Measurements from ENCODE around the gene FAM50A.
"Not testable (repeated sequence)": the region's sequence is repeated elsewhere in the genome, so short reads cannot be mapped to it uniquely, and the experiment has no call there.

FAM50A gene, protein sequence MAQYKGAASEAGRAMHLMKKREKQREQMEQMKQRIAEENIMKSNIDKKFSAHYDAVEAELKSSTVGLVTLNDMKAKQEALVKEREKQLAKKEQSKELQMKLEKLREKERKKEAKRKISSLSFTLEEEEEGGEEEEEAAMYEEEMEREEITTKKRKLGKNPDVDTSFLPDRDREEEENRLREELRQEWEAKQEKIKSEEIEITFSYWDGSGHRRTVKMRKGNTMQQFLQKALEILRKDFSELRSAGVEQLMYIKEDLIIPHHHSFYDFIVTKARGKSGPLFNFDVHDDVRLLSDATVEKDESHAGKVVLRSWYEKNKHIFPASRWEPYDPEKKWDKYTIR

DNA sequence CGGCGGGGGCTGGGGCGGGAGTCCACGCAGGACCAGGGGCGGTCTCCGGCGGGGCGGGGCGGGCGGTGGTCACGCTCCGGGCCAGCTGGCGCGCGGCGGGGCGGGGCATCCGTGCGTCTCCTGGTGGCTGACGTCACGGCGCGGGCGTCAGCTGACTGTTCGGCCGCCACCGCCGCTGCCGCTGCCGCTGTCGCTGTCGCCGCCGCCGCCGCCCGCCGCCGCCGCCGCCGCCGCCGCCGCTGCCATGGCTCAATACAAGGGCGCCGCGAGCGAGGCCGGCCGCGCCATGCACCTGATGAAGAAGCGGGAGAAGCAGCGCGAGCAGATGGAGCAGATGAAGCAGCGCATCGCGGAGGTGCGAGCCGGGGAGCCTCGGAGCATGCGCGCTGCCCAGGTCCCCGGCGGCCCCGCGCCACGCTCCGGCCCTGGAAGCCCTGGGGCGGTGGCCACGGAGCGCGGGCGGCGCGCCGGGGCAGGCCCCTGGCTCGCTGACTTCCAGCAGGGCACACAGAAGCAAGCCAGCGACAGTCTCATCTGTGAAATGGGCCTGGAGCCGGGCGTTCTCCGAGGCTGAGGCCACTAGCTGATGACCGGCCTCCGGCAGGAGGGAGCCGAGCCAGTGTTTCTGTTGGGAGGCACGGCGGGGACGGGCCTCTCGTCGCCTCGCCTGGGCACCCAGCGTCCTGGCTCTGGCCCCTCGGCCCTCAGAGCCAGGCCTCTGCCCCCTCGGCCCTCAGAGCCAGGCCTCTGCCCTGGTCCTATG, at the start of gene FAM50A:
FAM50A (plus strand) TSS at position 150 of the 763 bp plus-strand sequence; CDS start at position 245, 95 bp downstream.
- peak; percentile 57 for DNase-seq

DNA sequence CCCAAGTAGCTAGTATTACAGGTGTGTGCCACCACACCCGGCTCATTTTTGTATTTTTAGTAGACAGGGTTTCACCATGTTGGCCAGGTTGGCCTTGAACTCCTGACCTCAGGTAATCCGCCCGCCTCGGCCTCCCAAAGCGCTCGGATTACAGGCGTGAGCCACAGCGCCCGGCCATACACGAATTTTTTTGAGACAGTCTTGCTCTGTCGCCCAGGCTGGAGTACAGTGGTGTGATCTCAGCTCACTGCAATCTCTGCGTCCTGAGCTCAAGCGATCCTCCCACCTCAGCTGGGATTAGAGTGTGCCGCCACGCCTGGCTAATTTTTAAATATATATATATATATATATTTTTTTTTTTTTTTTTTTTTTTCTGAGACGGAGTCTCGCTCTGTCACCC, 47.6 kb upstream of the FAM50A start:
- DNase-seq, result not testable (repeated sequence)

DNA sequence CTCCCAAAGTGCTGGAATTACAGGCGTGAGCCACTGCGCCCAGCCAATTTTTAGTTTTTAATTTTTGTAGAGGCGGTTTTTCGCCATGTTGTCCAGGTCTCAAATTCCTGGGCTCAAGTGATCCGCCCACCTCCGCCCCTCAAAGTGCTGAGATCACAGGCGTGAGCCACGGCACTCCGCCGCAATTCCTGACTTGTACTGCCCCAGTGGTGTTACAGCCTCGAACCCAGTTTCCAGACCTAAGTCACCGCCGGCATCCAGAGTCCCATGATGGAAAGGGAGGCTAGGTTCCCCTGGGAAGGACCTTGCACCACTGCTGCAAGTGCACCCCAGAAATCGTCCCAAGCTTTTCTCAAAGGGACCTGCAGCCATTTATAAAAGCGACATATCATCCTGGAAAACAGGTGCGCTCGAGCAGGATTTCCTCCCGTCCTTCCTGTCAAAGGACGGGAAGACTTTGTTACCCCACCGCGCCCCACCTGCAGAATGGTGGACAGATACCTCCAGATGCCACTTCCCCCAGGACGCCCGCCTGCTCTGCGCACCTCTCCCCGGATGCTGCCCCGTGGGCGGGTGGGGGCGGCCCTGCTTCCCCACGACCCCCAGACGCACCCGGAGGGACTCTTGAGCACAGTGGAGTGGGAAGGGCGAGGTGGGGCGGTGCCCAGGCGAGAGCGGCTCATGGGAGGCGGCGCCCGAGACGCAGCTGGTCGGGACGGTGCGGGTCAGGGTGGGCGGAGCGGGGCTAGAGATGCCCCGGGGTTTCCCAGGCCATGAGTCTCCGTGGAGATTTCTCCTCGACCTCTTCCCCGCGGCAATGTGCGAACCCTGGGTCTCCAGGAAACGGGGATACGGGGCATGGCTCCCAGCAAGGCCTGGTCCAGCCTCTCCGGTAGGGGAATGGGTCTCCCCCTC, 46.7 kb upstream of the FAM50A start:
- peak; percentile 54 for DNase-seq

DNA sequence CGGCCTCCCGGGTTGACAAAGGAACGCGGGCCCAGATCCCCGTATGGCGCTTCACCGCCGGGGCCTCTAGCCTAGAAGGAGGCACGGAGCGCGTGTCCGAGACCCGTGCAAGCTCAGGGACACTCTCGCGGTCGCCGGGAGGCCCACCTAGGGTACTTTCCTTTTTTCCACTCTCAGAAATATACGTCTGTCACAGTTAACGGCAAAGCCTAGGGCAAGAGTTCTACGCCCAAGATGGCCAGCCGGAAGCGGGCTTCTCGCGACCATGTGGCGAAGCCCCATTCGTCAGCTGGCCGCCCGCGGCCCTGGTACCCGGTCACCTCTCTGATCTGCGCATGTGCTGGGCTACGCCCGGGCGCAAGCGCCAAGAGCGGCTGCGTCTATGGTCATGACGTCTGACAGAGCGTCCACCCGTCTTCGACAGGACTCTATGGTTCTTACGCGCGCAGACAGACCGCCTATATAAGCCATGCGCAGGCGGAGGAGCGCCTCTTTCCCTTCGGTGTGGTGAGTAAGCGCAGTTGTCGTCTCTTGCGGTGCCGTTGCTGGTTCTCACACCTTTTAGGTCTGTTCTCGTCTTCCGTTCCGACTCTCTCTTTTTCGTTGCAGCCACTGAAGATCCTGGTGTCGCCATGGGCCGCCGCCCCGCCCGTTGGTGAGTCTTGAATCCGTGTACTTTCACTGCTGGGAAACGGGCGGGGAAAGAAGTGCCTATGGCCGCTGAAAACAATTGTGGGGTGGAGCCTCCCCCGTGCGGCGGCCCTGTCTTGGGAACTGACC, 45.9 kb upstream of the FAM50A start, which contains the start of gene RPL10:
RPL10 (plus strand) TSS at position 490 of the 780 bp plus-strand sequence; CDS start at position 633, 143 bp downstream.
- peak; percentile 97 for DNase-seq

DNA sequence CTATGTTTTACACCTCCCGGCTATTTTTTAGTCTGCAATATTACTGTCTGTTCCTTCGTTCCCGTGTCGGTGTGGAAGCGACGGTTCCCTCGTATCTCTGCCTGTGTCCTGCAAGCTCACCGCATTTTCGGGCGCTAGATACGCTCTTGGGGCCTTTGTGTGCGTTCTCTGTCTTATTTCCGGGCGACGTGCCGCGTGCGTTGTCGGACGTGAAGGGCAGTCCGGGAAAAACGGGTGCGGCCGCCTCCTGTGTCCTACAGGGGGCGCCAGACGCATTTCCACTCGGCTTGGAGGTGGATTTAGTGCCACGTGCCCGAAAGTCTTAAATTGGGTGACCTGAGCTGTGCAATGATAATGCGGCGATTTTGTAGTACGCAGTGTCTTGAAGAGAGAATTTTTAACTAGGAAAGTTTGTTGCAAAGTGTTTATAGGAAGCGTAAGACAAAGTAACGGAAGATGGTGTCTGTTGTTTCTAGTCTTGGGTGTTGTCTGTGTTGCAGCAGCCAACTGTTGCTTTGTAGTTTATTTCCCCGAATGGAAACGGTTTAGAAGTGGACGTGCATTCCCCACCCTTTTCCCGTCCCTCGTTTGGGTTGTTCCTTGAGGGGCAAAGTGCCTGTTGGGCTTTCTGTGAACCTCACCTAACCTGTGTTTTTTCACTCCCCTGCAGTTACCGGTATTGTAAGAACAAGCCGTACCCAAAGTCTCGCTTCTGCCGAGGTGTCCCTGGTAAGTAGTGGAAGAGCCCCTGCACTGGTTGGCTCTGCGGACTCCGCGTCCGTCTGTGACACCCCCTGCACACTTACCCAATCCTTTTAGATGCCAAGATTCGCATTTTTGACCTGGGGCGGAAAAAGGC, 45.0 kb upstream of the FAM50A start:
- DNase-seq, result peak; percentile 80

DNA sequence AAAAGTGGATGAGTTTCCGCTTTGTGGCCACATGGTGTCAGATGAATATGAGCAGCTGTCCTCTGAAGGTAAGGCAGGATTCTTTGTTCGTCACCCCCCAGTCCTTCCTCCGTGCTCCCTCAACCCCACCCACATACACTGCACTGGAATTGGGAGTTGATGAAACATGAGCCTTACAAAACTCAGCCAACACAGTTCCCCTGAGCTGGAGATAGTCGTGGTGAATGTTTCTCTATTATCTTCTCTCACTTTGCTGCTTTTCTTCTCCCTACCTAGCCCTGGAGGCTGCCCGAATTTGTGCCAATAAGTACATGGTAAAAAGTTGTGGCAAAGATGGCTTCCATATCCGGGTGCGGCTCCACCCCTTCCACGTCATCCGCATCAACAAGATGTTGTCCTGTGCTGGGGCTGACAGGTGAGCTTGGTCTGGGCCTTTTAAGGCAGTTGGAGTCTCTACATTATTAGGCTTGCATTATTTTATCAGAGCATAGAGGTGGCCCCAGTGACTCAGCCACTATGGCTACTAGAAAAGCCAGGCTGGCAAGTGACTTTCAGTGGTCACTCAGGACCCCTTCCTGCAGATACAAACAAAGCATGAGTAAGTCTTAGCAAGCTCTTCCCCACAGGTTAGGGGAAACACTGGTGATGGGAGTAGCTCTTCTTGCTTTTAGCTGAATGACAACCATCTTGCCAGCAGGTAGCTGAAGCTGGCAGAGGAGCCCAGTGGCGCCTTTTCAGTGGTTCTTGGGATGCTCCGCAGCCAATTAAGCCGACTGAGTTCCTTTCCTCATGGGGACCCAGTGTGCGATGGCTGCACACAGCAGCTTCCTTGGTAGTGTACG, 44.2 kb upstream of the FAM50A start:
- DNase-seq, result no peak

DNA sequence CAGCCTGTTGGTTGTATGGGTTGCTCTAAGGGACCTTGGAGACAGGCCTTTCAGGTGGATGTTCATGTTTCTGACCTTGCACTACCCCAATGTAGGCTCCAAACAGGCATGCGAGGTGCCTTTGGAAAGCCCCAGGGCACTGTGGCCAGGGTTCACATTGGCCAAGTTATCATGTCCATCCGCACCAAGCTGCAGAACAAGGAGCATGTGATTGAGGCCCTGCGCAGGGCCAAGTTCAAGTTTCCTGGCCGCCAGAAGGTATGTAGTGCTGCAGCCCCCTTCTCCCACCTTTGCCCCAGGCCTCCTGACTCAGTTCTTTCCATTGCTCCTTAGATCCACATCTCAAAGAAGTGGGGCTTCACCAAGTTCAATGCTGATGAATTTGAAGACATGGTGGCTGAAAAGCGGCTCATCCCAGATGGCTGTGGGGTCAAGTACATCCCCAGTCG, 43.5 kb upstream of the FAM50A start:
- DNase-seq, result not testable (repeated sequence)

DNA sequence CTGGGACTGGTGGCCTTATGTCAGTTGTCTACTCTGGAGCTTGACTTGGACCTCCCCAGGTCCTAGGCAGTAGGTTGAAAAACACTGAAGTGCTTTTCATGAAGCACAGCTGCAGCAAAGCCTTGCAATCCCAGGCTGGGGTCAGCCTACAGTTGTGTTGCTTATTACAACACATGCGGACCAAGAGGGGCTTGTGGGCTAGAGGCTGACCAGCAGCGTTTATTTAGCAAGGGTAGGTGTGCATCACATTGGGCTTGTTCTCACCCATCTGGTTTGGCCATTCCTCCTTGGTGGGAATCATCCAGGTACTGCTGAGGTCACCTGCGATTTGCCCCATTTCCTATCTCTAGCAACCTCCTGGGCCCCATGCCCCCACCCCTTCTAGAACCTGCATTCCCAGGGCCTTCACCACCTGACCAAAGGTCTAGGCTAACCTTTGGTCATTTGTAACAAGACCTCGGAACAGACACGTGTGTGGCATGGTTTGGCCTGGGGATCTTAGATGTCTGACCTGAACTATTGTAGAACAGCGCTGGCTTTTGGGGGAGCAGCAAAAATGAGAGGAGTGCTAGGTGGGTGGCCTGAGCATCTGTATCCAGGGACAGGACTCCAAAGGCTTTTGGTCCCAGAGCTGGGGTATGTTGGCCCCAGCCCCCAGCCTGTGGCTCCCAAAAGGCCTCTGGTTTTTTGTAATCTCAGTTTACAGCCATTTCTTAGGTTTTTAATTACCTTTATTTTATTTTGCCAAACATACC, 42.7 kb upstream of the FAM50A start:
- no peak for DNase-seq

DNA sequence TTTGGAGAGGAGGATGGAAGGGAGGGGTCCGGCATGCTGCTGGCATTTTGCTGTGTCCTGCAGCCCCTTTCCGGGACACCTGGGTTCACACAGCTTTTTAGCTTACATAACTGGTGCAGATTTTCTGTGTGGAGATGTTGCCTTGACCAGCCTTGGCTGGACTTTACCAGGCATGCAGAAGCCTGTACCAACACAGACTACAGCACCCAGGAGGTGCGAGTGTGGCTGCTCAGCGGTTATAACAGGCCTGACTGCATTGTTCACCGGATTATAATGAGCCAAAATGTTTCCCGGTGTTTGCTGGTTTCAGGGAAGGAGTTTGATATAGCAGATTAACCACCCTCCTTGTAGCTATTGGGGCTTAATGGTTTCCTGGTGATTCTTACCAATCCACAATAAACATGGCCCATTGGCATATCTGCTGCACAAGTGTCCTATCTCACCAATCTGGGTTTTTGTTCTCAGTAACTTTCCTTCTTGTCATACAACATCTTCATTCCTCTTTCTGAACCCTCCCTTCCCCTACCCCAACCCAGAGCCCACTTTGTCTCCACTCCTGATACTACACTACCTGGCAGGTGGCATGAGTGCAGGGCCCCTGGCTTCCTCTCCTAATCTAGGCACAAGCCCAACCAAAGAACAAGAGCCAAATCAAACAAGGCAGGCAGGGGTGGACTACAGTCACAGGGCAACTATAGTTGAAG, 41.9 kb upstream of the FAM50A start:
- DNase-seq, result no peak

DNA sequence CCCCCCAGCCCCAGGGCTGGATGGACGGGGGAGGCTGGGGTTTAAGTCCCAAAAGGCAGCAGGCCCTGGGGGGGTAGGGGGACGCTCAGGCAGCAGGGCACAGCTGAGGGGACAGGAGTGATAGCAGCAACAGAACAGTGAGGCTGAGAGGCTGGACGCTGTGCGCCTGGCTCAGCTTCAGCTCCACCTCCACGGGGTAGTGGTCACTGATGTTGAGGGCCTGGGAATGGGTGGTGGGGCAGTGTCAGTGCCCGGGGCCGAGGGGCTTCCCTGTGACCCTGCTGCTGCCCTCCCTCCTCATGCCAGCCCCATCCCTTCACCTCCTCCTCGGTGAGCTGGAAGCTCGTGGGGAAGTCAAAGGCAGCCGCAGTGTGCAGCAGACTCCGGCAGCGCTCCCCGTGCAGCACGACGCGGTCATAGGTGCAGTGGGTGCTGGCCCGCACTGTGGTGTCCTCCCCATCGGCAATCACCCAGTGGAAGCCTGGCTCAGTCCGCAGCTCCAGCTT, 41.3 kb upstream of the FAM50A start:
- DNase-seq, result no peak

DNA sequence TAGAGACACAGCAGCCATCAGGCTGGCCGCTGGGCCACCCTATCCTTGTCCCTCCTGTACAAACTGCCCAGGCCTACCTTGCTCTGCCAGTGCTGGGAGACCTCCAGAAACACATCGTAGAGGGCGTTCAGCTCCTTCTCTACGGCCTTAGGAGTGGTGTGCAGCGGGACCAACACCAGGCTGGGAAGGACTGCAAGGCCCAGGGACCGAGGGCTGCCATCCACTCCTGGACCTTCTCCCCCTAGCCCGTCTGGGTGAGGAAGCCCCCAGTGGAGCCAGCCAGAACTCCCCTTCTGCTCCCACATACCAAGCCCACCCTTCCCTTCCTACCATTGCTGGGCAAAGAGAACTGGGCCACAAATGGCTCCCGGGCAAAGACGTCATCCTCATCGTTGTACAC, 40.7 kb upstream of the FAM50A start:
- no peak for DNase-seq

DNA sequence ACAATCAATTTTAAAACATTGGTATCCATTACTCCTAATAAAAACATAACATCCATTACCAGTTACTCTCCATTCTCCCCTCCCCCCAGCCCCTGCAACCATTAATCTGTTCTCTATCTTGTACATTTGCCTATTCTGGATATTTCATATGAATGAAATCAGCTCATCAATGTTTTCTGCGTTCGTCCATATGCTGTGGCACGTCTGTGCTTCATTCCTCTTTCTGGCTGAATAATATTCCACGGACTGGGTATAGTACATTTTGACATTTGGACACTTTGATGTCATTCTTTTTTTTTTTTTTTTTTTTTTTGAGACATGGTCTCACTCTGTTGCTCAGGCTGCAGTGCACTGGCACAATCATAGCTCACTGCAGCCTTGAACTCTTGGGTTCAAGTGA, 40.1 kb upstream of the FAM50A start:
- no peak for DNase-seq

DNA sequence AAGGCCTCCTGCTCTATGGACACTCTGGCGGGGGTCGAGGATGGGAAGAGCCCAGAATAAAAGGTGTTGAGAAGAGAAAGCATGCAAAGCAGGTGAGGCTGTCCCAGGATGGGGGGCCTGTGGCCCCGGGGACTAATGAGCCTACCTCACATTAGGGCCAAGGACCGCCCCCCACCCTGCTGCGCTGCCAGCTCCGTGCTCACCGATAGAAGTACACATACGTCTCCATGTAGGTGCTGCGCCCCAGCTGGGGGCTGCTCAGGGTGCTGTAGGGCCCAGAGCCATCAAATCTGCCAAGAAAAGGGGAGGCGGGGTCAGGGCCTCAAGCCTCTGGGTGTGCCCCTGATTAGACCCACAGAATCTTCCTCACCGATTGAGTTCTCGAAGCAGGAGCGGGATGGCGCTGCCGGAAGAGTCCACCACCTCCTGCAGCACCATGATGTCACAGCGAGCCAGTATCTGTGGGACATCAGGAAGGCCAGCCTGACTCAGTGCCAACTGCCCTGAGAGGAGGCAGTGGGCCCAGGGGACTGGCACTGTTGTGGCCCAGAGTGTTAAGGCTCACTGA, 39.2 kb upstream of the FAM50A start:
- no peak for DNase-seq

DNA sequence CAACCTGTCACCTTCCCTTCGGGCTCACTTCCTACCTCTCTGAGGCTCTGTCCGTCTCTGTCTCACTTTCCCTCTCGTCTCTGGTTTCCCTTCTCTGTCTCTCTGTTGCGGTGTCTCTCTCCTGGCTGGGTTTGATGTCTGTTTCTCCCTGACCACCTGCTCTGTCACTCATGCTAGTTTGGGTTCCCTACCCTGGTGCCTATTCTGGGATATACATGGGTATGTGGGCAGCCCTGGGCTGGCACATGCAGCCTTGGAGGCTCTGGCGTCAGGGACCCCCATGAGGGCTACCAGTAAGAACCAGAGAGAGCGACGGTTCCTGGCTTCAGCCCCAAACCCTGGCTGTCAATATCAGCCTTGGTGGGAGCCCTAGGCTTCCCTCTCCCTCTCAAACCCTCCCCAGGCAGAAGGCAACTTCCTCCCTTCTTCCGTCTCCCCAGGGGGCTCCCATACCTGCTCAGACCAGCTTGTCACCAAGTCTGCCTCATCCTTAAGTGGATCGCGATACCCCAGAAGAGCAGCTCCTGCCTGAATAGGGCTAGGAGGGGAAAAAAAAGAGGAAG, 35.2 kb upstream of the FAM50A start:
- DNase-seq, result no peak

DNA sequence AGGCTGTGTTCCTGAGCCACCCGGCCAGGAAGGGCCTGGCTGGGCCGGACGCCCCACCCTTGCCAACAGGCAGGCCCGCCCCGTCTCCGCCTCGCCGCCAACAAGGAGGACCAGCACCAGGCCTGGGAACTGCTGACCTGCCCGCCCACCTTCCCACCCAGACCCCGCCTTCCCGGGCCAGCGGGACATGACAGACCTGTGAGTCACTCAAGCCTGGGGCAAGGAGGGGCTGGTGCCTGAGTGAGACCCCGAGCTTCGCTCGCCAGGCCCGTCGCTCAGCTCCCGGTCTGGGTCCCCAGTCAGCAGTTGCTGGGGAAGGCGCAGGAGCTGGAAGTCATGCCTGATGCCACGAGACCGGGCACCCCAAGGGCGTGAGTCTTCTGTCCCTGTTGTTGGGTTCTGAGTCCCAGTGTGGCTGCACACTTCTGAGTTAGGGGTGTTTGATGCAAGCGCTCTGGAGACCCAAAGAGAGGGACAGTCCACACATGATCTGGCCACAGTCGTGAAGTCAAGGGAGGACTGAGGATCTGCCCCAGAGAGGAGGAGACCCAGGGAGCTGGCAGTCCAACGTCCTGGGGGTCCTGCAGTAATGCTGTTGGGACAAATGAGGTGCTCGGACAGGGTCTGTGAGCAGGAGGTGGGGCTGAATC, 34.6 kb upstream of the FAM50A start, which contains the start of gene DNASE1L1:
DNASE1L1 (minus strand) TSS at position 33 of the 650 bp plus-strand sequence. CDS start 3,686 bp downstream, outside the sequence.
- DNase-seq, result no peak

DNA sequence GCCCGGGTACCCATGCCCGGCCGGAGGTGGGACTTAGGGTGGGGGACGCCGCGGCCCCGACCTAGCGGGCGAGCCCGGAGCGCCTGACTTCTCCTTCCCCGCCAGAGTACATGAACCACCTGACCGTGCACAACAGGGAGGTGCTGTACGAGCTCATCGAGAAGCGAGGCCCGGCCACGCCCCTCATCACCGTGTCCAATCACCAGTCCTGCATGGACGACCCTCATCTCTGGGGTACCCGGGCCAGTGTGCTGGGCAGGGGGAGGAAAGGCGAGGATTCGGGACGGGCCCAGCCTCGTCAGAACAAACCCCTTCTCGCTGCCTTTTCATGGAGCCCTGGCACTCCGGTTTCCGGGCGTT, 32.0 kb upstream of the FAM50A start:
- peak; percentile 42 for DNase-seq

DNA sequence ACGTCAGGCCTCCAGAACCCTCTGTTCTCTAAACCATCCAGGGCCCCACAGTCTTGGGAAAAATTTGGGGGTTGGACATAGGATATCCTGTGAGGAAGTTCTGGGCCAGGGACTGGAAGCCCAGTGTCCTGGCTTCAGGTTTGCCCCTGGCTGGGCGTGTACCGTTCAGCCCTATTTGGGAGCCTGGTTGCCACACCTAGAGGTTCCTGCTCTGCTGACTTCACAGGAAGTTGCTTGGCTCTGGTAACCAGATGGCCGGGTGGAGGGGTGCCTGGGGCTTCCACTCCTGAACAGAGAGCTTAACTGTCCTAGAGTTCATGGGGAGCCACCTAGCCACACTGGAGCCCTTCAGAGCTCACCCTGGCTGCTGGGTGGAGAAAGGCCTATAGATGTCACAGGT, 31.5 kb upstream of the FAM50A start:
- no peak for DNase-seq

All from NCI-H774 (cell line).